GM23338 (cell line): ENCODE measurements around the gene CPB2. TPM values are rescaled to one million over a fixed set of nuclear protein-coding genes. Genes with fewer than 3 reads are reported as not detected.

ENCODE experiments used
- ATAC-seq: fragments of 200-7000 bp; cut with Tn5 transposase; 3 replicates; pipeline ENCODE4 v1.9.1; 2020
- DNase-seq: peaks from one replicate; pipeline ENCODE4 v3.0.0-alpha.2; 2015; ENCODE audit warnings: low spot score
- H2AFZ ChIP-seq: fragments of 200-600 bp; sonication (generic); 2 replicates; pipeline ENCODE4 v1.8.0; 2016; ENCODE audit warnings: antibody characterized with exemption, mild to moderate bottlenecking, moderate library complexity
- H3F3A ChIP-seq: fragments of 200-600 bp; sonication (generic); replicated peaks from 2 replicates; pipeline ENCODE4 v1.8.0; 2017; ENCODE audit warnings: antibody characterized with exemption, mixed run types, low read depth
- H3K27ac ChIP-seq: fragments of 200-600 bp; sonication (generic); 2 replicates; pipeline ENCODE4 v1.6.1; 2016; ENCODE audit warnings: low read depth
- H3K27me3 ChIP-seq: fragments of 200-600 bp; sonication (generic); 2 replicates; pipeline ENCODE4 v1.8.0; 2016; ENCODE audit warnings: mild to moderate bottlenecking, mixed run types, moderate library complexity; ENCODE audit not compliant: insufficient read depth
- H3K36me3 ChIP-seq: fragments of 200-600 bp; sonication (generic); 2 replicates; pipeline ENCODE4 v1.8.0; 2016; ENCODE audit warnings: mild to moderate bottlenecking; ENCODE audit not compliant: insufficient read depth
- H3K4me1 ChIP-seq: fragments of 200-600 bp; sonication (generic); 2 replicates; pipeline ENCODE4 v1.8.0; 2016; ENCODE audit warnings: mild to moderate bottlenecking, moderate library complexity; ENCODE audit not compliant: insufficient read depth
- H3K4me2 ChIP-seq: fragments of 200-600 bp; sonication (generic); 2 replicates; pipeline ENCODE4 v1.7.1; 2017; ENCODE audit warnings: mixed run types
- H3K4me3 ChIP-seq: fragments of 200-600 bp; sonication (generic); 2 replicates; pipeline ENCODE4 v1.6.1; 2016; ENCODE audit warnings: mixed run types
- H3K79me2 ChIP-seq: fragments of 200-600 bp; sonication (generic); replicated peaks from 2 replicates; pipeline ENCODE4 v1.8.0; 2017; ENCODE audit warnings: mild to moderate bottlenecking; ENCODE audit not compliant: insufficient read depth
- H3K9me2 ChIP-seq: fragments of 200-600 bp; sonication (generic); 2 replicates; pipeline ENCODE4 v1.8.0; 2017; ENCODE audit not compliant: insufficient read depth
- H4K20me1 ChIP-seq: fragments of 200-600 bp; sonication (generic); replicated peaks from 2 replicates; pipeline ENCODE4 v1.8.0; 2017; ENCODE audit warnings: mild to moderate bottlenecking; ENCODE audit not compliant: insufficient read depth
- H3K27ac Mint-ChIP-seq: 2 replicates; pipeline ENCODE4 v1.8.0; 2020; ENCODE audit warnings: inconsistent platforms, mild to moderate bottlenecking, moderate library complexity, mixed read lengths
- H3K27me3 Mint-ChIP-seq: 3 replicates; pipeline ENCODE4 v1.8.0; 2022; ENCODE audit warnings: low read depth, mild to moderate bottlenecking, moderate library complexity, mixed read lengths, inconsistent platforms; ENCODE audit not compliant: insufficient read depth, poor library complexity
- H3K36me3 Mint-ChIP-seq: 3 replicates; pipeline ENCODE4 v1.8.0; 2021; ENCODE audit warnings: low read depth, mild to moderate bottlenecking, inconsistent platforms, moderate library complexity, mixed read lengths
- H3K4me1 Mint-ChIP-seq: 3 replicates; pipeline ENCODE4 v1.8.0; 2020; ENCODE audit warnings: mild to moderate bottlenecking, inconsistent platforms, mixed read lengths
- H3K4me3 Mint-ChIP-seq: 3 replicates; pipeline ENCODE4 v1.8.0; 2021; ENCODE audit warnings: moderate library complexity, mild to moderate bottlenecking, inconsistent platforms, mixed read lengths
- H3K9me3 Mint-ChIP-seq: 3 replicates; pipeline ENCODE4 v1.8.0; 2020; ENCODE audit warnings: moderate library complexity, mild to moderate bottlenecking, inconsistent platforms, mixed read lengths
- CREB1 ChIP-seq: fragments of 250-450 bp; sonication (Bioruptor Pico); IDR thresholded peaks from 2 replicates; pipeline ENCODE4 v1.5.0; 2020; ENCODE audit warnings: low read depth, mild to moderate bottlenecking, moderate library complexity
- CTCF ChIP-seq, 2 experiments: fragments of 200-600 bp in 1 of 2; sonication (generic) in 1 of 2; conservative IDR thresholded peaks; 2 replicates each; pipeline versions ENCODE4 v1.5.1 to v1.6.1; 2016 to 2017; ENCODE audit warnings: antibody characterized with exemption in 2 of 2, low read depth in 2 of 2, mild to moderate bottlenecking in 2 of 2, moderate library complexity in 1 of 2
- ETS1 ChIP-seq: IDR thresholded peaks from 2 replicates; pipeline ENCODE4 v1.6.1; 2016; ENCODE audit warnings: antibody characterized with exemption
- EZH2 ChIP-seq: fragments of 200-600 bp; sonication (generic); IDR thresholded peaks from one replicate; pipeline ENCODE4 v1.8.0; 2017; ENCODE audit warnings: antibody characterized with exemption, mild to moderate bottlenecking, low read depth; ENCODE audit not compliant: unreplicated experiment
- EZH2phosphoT487 ChIP-seq: fragments of 200-600 bp; sonication (generic); IDR thresholded peaks from one replicate; pipeline ENCODE4 v1.8.1; 2018; ENCODE audit warnings: antibody characterized with exemption; ENCODE audit not compliant: unreplicated experiment
- JUNB ChIP-seq: IDR thresholded peaks from one replicate; pipeline ENCODE4 v1.6.1; 2016; ENCODE audit warnings: antibody characterized with exemption; ENCODE audit not compliant: unreplicated experiment
- NANOG ChIP-seq: IDR thresholded peaks from 2 replicates; pipeline ENCODE4 v1.6.1; 2016; ENCODE audit warnings: antibody characterized with exemption, borderline replicate concordance
- POLR2AphosphoS5 ChIP-seq: IDR thresholded peaks from 2 replicates; pipeline ENCODE4 v1.6.1; 2016; ENCODE audit warnings: antibody characterized with exemption, low read depth
- STAT1 ChIP-seq: IDR thresholded peaks from one replicate; pipeline ENCODE4 v1.6.1; 2016; ENCODE audit warnings: antibody characterized with exemption; ENCODE audit not compliant: unreplicated experiment
- ZNF114 ChIP-seq: fragments of 250-450 bp; sonication (Bioruptor Pico); IDR thresholded peaks from 2 replicates; pipeline ENCODE4 v1.5.0; 2020; ENCODE audit warnings: mild to moderate bottlenecking, moderate library complexity
- ZNF331 ChIP-seq: fragments of 250-450 bp; sonication (Bioruptor Pico); IDR thresholded peaks from 2 replicates; pipeline ENCODE4 v1.5.0; 2020; ENCODE audit warnings: low read depth, mild to moderate bottlenecking, moderate library complexity
- ZNF462 ChIP-seq: fragments of 250-450 bp; sonication (Bioruptor Pico); IDR thresholded peaks from 2 replicates; pipeline ENCODE4 v1.5.0; 2020; ENCODE audit warnings: mild to moderate bottlenecking, moderate library complexity
- polyA plus RNA-seq: library from polyadenylated mRNA; unstranded; fragments of >200 nt; fragmentation: Nextera tagmentation; extraction: Ambion mirVana; gene quantifications from 2 replicates; pipeline ENCODE4 v1.2.1, GENCODE V29; 2016
- total RNA-seq: library from RNA; depleted of rRNA; stranded (reverse); fragments of >200 nt; shearing (Covaris generic); gene quantifications from 2 replicates; pipeline ENCODE4 v1.2.3, GENCODE V29; 2014
- TF ChIP-seq, protein P1 (sequence below): IDR thresholded peaks from one replicate; pipeline ENCODE4 v1.6.1; 2018; ENCODE audit warnings: antibody characterized with exemption; ENCODE audit not compliant: unreplicated experiment

CPB2 gene
- total and polyA plus RNA-seq, 2 experiments from 2014 or later = 0.47 TPM; not detected in 1

DNA sequence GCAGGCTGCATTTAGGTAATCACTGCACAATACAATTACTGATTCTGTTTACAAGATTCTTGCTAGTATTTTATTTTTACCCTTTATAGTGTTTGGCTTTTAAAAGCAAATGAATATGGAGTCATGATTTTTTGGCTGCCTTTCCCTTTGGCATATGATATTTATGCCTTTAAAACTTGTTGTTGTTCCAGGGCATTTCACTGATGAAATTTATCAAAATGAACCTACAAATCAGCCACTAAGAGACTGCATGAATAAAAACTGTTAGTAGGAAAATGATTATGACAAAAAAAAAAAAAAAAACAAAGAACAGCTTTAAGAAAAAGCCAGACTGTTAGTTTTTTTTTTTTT is 2.6 kb downstream of the CPB2 start:
- H3K4me1 Mint-ChIP-seq = peaks cover 11% of the 10 kb centered on the region; the same call in 2 of the 3 replicates
- Histone ChIP-seq H3K9me2 (0 out of 2 replicates have a peak, but pooled peaks cover 3% of the 10 kb centered on the region), H3K4me3 (no peak overlapping the region), H4K20me1 (no peaks in the 10 kb centered on the region), H3K79me2 (no peaks in the 10 kb centered on the region), H3K27ac (no peak overlapping the region), H2AFZ (peak overlapping the region; percentile 87; the same call in 1 of the 2 replicates), H3K36me3 (no peaks in the 10 kb centered on the region), H3K4me1 (no peaks in the 10 kb centered on the region), H3F3A (no peaks in the 10 kb centered on the region), H3K4me2 (no peak overlapping the region), H3K27me3 (no peaks in the 10 kb centered on the region)
- H3K27ac Mint-ChIP-seq = no peak overlapping the region
- TF ChIP-seq ZNF114 (no peak), CTCF (conservative IDR thresholded peaks at IDR 0.05; ENCODE audit: low read depth in 2 of 2) (no peak), CREB1 (CRISPR knock-in tag) (no peak), ZNF331 (no peak), ETS1 (no peak), EZH2 (no peak), POLR2AphosphoS5 (no peak), ZNF462 (CRISPR knock-in tag) (no peak), JUNB (no peak), STAT1 (no peak), EZH2phosphoT487 (no peak), NANOG (no peak)
- TF ChIP-seq, protein P1, sequence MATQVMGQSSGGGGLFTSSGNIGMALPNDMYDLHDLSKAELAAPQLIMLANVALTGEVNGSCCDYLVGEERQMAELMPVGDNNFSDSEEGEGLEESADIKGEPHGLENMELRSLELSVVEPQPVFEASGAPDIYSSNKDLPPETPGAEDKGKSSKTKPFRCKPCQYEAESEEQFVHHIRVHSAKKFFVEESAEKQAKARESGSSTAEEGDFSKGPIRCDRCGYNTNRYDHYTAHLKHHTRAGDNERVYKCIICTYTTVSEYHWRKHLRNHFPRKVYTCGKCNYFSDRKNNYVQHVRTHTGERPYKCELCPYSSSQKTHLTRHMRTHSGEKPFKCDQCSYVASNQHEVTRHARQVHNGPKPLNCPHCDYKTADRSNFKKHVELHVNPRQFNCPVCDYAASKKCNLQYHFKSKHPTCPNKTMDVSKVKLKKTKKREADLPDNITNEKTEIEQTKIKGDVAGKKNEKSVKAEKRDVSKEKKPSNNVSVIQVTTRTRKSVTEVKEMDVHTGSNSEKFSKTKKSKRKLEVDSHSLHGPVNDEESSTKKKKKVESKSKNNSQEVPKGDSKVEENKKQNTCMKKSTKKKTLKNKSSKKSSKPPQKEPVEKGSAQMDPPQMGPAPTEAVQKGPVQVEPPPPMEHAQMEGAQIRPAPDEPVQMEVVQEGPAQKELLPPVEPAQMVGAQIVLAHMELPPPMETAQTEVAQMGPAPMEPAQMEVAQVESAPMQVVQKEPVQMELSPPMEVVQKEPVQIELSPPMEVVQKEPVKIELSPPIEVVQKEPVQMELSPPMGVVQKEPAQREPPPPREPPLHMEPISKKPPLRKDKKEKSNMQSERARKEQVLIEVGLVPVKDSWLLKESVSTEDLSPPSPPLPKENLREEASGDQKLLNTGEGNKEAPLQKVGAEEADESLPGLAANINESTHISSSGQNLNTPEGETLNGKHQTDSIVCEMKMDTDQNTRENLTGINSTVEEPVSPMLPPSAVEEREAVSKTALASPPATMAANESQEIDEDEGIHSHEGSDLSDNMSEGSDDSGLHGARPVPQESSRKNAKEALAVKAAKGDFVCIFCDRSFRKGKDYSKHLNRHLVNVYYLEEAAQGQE = no peak
- H3K36me3 Mint-ChIP-seq = no peaks in the 10 kb centered on the region
- ATAC-seq = no peak
- H3K27me3 Mint-ChIP-seq = no peaks in the 10 kb centered on the region
- no peak overlapping the region for H3K4me3 Mint-ChIP-seq
- DNase-seq = no peak
- no peaks in the 10 kb centered on the region for H3K9me3 Mint-ChIP-seq
